Measurements from ENCODE around the gene CAMK1D.
"Not testable (repeated sequence)": the region's sequence is repeated elsewhere in the genome, so short reads cannot be mapped to it uniquely, and the experiment has no call there.

CAMK1D gene

DNA sequence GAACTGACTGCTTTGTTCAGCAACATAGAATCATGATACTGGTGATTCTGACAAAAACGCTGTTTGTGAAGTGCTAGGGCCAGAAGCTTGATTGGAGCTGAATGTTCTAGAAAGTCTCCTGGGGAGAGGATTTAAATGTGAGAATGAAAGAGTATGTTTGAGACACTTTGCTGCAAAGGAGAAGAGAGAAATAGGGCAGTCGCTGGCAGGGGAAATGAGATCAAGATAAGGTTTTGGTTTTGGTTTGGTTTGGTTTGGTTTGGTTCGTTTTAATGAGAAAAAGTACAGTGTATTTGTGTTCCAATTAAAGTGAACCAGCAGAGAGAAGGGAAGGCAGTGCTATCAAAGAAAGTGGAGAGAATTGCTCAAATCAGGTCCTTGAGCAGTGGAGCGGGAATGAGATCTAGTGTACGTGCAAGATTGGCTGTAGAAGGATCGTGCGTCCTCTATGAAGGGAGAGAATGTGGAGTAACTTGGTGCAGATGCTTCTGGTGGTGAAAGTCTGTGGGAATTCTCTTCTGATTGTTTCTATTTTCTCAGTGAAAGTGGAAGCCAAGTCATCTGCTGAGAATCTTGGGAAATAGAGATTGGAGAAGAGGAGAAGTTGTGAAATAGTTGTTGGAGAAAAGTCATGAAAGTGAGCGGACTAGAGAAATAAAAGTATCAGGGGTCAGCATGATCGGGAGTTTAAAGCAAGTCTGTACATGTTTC lies 381.6 kb downstream of the CAMK1D start:
- no peak for DNase-seq

DNA sequence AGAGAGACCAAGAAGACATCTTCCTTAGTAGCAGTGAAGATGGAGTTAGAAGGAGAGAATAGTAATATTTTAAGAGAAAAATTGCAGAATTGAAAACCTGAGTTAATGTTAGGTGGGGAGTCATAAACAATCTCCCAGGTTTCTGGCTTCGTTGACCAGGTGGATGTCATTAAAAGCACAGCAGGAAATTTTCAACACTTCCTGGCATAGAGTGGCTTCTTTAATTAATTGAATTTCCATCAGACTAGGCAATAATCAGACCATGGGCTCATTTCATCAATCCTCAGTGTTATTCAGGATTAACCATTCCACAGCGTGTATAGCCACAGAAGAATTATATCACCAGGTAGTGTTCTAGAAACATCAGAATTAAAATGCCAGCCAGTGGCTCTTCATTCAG lies 383.9 kb downstream of the CAMK1D start:
- no peak for DNase-seq

DNA sequence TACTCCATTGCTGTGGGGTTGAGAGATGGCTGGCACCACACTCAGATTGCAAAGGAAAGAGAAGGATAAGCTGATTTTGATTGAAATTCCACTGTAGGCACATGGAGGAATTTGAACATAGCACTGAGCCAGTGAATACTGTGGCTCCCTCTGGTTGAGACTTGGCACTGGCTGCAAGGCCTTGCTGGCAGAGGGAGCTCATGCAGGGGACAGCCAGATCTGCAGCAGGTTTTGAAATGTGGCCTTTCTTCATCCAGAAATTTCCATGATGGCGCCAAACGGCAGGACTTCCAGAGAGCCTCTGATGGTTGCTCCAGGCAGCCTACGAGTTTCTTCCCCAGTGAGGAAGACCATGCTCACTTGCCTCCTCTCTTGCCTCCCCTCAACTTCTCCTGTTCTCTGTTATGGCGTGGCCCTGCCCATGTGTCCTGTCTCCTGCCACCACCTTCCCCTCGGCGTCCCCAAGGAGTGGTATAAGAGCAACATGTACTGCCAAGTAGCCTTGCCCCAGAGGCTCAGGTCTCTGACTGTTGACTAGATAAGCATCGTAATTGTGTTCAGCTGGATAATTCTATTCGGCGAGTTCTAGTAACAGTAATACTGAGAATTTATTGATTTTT lies 386.6 kb downstream of the CAMK1D start:
- DNase-seq, result no peak

DNA sequence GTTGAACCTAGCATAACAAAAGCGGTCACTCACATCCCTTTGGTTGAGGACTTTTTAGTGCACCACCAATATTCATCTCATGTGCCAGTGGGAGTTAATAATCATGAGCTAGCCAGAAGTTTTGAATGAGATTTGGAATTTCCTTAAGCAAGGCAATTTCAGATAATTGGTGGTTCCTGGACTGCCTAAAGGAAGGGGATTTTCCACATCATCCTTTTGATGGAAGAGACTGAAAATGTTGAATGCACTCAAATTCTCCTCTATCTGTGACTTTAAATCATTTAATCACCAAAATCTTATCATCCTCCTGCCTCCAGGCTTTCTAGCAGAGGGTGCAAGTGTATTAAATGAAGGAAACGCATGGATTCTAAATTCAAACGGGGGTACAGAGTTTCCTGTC lies 391.5 kb downstream of the CAMK1D start:
- DNase-seq, result no peak

DNA sequence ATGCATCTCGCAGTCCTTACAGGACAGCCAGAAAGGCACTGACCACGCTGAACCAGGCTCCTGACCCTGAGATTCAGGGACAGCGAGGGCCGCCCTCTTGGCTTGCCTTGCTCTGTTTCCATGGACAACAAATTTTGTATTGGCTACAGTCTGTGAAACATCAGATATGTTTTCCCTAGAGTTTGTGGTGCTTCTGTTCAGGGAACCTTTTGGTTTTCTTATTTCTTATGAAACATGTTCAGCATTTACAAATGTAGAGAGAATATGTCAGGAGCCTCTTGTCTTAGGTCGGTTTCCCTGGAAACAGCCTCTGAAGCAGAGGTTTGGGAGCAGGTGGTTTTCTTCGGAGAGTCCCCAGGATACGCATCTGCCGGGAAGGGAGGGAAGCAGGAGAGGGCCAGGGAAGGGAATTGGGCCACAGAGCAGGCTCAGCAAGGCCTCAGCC lies 392.0 kb downstream of the CAMK1D start:
- DNase-seq, result no peak

DNA sequence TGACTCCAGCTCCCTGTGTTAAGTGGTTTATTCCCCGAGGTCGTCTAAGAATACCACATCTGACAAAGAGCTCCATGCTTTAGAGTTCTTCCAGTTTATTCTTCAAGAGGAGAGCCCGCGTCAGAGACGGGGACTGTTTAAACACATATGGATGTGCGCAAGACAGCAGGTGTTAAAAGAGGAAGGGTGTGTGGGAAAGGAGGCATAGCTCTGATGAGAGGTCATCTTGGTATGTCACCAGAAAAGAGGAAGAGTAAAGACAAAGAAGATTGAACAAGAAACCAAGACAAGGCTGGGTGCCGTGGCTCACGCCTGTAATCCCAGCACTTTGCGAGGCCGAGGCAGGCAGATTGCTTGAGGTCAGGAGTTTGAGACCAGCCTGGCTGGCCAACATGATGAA lies 393.4 kb downstream of the CAMK1D start:
- no peak for DNase-seq

DNA sequence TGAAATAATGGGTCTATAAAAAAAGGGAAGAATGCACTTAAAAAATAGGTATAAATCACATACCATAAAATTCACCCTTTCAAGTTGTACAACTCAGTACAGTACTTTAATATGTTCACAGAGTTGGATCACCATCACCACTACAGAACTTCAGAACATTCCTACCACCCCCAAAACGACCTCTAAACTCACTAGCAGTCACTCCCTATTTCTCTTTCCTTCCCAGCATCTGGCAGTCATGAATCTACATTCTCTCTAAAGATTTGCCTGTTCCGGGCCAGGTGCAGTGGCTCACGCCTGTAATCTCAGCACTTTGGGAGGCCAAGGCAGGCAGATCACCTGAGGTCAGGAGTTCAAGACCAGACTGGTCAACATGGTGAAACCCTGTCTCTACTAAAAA lies 394.1 kb downstream of the CAMK1D start:
- DNase-seq, result not testable (repeated sequence)

DNA sequence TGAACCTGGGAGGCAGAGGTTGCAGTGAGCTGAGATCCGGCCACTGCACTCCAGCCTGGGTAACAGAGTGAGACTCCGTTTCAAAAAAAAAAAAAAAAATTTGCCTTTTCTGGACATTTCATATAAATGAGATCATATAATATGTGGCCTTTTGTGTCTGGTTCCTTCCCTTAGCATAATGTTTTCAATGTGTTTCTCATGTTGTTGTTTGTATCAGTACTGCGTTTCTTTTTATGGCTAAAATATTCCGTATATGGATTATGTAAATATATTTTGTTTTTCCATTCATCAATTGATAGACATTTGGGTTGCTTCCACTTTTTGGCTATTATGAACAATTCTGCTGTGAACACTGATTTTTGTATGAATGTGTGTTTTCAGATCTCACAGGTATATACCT lies 394.6 kb downstream of the CAMK1D start:
- no peak for DNase-seq

DNA sequence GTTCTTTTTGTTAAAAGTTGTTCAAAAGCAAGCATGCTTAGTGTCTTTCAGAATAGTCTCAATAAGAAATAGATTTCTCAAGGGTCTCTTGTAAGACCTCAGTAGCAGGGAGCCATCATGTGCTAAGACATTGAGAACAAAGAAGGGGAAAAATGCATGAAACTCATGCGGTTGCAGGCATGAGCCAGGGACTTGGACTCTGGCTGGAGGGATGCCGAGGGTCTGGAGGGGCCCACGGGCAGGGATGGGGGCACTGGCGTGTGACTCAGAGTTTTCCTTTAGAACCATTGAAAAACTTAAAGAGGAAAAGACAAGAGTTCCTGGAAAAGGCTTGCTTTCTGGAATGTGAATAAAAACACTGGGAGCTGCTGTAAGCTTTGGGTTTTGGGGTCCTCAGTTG lies 398.8 kb downstream of the CAMK1D start:
- DNase-seq, result no peak

- no peak for DNase-seq
These were observed 400.6 kb downstream of the CAMK1D start for GRCh38 chr10:12749760-12750478.

- no peak for DNase-seq
These were observed 401.3 kb downstream of the CAMK1D start for GRCh38 chr10:12750526-12751201.

DNA sequence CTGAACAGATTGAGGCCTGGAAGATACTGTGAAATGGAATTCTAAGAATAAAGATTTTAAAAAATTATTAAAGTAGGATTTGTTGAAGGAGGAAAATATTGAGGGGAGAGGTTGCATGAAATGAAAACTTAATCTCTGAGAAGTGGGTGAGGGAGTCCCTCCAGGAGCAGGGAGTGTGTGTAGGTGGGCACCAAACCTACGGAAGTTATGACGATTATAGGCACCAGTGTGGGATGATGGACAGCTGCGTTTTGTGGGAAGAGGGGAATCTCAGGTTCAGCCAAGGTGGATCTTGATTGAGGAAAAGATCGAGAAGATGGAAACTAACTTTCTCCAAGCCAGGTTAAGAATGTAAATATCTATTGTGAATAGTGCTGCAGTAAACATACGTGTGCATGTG lies 405.7 kb downstream of the CAMK1D start:
- DNase-seq, result no peak

GRCh38 chr10:12757351-12757750 lies 408.0 kb downstream of the CAMK1D start:
- no peak for DNase-seq

GRCh38 chr10:12758271-12758670 lies 408.9 kb downstream of the CAMK1D start:
- DNase-seq, result no peak

GRCh38 chr10:12766223-12766622 lies 416.9 kb downstream of the CAMK1D start:
- no peak for DNase-seq

- no peak for DNase-seq
These were observed 419.1 kb downstream of the CAMK1D start for GRCh38 chr10:12768156-12769100.

DNA sequence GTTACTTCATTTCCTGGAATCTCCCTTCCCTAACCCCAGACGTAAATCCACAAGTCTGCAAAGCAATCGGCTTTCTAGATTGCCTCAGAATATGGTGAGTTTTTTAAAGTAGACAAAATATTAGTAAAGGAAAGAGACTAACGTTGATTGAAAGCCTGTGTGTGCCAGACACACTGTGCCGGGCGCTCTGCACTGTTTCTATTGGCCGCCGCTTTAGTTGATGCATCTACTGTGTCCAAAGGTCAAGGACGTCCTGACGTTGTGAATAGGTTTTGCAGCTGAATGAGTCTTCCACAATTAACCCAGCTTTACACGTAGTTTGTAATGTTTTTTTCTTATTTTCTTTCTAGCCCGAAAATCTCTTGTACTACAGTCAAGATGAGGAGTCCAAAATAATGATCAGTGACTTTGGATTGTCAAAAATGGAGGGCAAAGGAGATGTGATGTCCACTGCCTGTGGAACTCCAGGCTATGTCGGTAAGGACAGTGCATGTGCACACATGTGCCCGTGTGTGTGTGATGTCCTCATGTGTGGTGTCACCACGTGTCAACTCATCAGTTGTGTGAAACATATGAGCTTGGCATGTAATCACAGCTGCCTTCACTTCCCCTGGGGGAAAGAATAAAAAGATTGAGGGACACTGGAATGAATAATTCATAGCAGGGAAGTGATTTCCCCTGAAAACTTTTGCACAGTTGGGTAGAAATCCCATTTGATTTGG lies 420.1 kb downstream of the CAMK1D start:
- no peak for DNase-seq

- no peak for DNase-seq
These were observed 422.8 kb downstream of the CAMK1D start for GRCh38 chr10:12771981-12772760.

- DNase-seq, result no peak
These were observed 423.6 kb downstream of the CAMK1D start for GRCh38 chr10:12772797-12773587.

Data from NCI-H1930 (cell line).